ENCODE data around the gene LOXHD1. TPM values are rescaled to one million over a fixed set of nuclear protein-coding genes. Genes with fewer than 3 reads are reported as not detected.

LOXHD1 gene
- total RNA-seq, 2 donors from 2014 or later = 0.11 TPM; not detected in 1

GRCh38 chr18:46488471-46489213 is 168.4 kb downstream of the LOXHD1 start:
- DNase-seq (ENCODE audit: low spot score) = no peak
- peak overlapping the region; percentile 53 to 61 for H3K27ac ChIP-seq
- peaks cover 0 to 5% of the 10 kb centered on the region in 2 donors for H3K4me1 ChIP-seq
- no peak overlapping the region for H3K4me3 ChIP-seq
- TF ChIP-seq CTCF (IDR thresholded peaks at IDR 0.05) = no peak
- H3K36me3 ChIP-seq = no peaks in the 10 kb centered on the region
- no peaks in the 10 kb centered on the region for H3K9me3 ChIP-seq
- H3K27me3 ChIP-seq = no peaks in the 10 kb centered on the region

- no peak for DNase-seq (ENCODE audit: low spot score)
- Histone ChIP-seq H3K27me3 (no peaks in the 10 kb centered on the region), H3K4me1 (peaks cover 0 to 5% of the 10 kb centered on the region in 2 donors), H3K4me3 (no peak overlapping the region), H3K36me3 (no peaks in the 10 kb centered on the region), H3K9me3 (no peaks in the 10 kb centered on the region), H3K27ac (no peak overlapping the region)
- TF ChIP-seq CTCF (IDR thresholded peaks at IDR 0.05) = no peak
Observed at GRCh38 chr18:46485675-46486194, 171.3 kb downstream of the LOXHD1 start.

DNA sequence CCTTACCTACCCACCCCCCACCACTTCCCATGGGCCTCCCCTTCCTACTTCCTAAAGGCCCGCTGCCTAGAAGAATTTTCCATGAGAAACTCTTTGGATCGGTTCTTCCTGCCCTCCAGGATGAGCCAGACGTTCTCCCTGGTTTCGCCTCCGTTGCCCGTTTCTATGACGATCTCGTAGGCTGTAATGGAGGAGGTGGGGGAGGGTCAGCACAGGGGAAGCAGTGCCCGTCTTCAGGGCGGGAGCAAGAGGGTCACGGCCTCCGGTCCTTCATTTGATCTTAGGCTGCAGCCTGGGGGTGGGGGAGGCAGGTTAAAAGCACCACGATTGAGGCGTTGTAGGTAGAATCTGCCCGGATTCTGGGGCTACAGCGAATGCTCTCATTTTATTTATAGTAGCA is 172.0 kb downstream of the LOXHD1 start:
- H3K27ac ChIP-seq = no peak overlapping the region
- peaks cover 0 to 5% of the 10 kb centered on the region in 2 donors for H3K4me1 ChIP-seq
- TF ChIP-seq CTCF (IDR thresholded peaks at IDR 0.05) = no peak
- no peak for DNase-seq (ENCODE audit: low spot score)
- no peak overlapping the region for H3K4me3 ChIP-seq
- no peaks in the 10 kb centered on the region for H3K9me3 ChIP-seq
- H3K36me3 ChIP-seq = no peaks in the 10 kb centered on the region
- no peaks in the 10 kb centered on the region for H3K27me3 ChIP-seq

- DNase-seq (ENCODE audit: low spot score) = no peak
- Histone ChIP-seq H3K27ac (no peak overlapping the region), H3K4me1 (no peaks in the 10 kb centered on the region), H3K27me3 (no peaks in the 10 kb centered on the region), H3K36me3 (no peaks in the 10 kb centered on the region), H3K9me3 (no peaks in the 10 kb centered on the region), H3K4me3 (no peak overlapping the region)
- TF ChIP-seq CTCF (IDR thresholded peaks at IDR 0.05) = no peak
Observed at GRCh38 chr18:46482831-46483230, 174.2 kb downstream of the LOXHD1 start.

DNA sequence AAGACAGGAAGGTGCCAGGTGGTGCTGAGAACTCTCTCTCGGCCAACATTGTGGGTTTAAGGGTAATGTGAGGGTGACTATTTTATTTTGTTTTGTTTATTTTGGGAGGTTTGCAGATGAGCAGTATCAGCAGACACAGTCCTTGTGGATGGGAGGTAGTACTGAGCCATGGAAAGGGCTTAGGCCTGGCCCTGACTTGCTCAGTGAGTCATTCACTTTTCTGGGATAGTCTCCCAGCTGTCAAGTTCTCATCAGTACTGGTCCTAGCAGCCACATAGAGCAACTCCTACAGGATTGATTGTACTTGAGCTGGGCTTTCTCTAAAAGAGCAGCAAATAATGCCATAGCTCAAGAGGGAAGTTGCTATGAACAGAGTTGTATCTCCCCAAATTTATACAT is 175.2 kb downstream of the LOXHD1 start:
- TF ChIP-seq CTCF (IDR thresholded peaks at IDR 0.05) = no peak
- H3K4me3 ChIP-seq = no peak overlapping the region
- H3K4me1 ChIP-seq = no peaks in the 10 kb centered on the region
- H3K27ac ChIP-seq = no peak overlapping the region
- no peaks in the 10 kb centered on the region for H3K27me3 ChIP-seq
- H3K36me3 ChIP-seq = no peaks in the 10 kb centered on the region
- no peak for DNase-seq (ENCODE audit: low spot score)
- no peaks in the 10 kb centered on the region for H3K9me3 ChIP-seq
